HG03378 (cell line): ENCODE results near the gene POC1A.
A peak's percentile ranks its signal among the peaks of the same experiment; 100 is the strongest.
"Not testable (repeated sequence)": the region's sequence is repeated elsewhere in the genome, so short reads cannot be mapped to it uniquely, and the experiment has no call there.

Experiments
- ATAC-seq: cut with Tn5 transposase; IDR thresholded peaks from one replicate; pipeline ENCODE4 v1.9.1; 2021; ENCODE audit warnings: mild to moderate bottlenecking, moderate library complexity; ENCODE audit not compliant: unreplicated experiment

The POC1A gene

GRCh38 chr3:52153389-52154096 lies 680 bp downstream of the POC1A start:
- ATAC-seq, result peak; percentile 25

GRCh38 chr3:52151991-52152390 lies 2.2 kb downstream of the POC1A start:
- not testable (repeated sequence) for ATAC-seq

- ATAC-seq, result no peak
Observed at GRCh38 chr3:52150860-52151259, 3.4 kb downstream of the POC1A start.

- ATAC-seq, result no peak
Observed at GRCh38 chr3:52150357-52150756, 3.9 kb downstream of the POC1A start.

GRCh38 chr3:52149726-52150125 lies 4.5 kb downstream of the POC1A start:
- no peak for ATAC-seq

GRCh38 chr3:52149021-52149420 lies 5.2 kb downstream of the POC1A start:
- ATAC-seq, result no peak

GRCh38 chr3:52147804-52148203 lies 6.4 kb downstream of the POC1A start:
- ATAC-seq, result no peak

GRCh38 chr3:52146811-52147210 lies 7.4 kb downstream of the POC1A start:
- ATAC-seq, result no peak

GRCh38 chr3:52146189-52146588 lies 8.0 kb downstream of the POC1A start:
- no peak for ATAC-seq

- no peak for ATAC-seq
Observed at GRCh38 chr3:52145736-52146110, 8.5 kb downstream of the POC1A start.

- ATAC-seq, result no peak
Observed at GRCh38 chr3:52144796-52145735, 9.2 kb downstream of the POC1A start.

GRCh38 chr3:52144034-52144795 lies 10.0 kb downstream of the POC1A start:
- ATAC-seq, result no peak

- no peak for ATAC-seq
Observed at GRCh38 chr3:52143616-52144015, 10.6 kb downstream of the POC1A start.

- no peak for ATAC-seq
Observed at GRCh38 chr3:52143156-52143555, 11.1 kb downstream of the POC1A start.

- no peak for ATAC-seq
Observed at GRCh38 chr3:52141751-52142150, 12.5 kb downstream of the POC1A start.

GRCh38 chr3:52140769-52141168 lies 13.5 kb downstream of the POC1A start:
- ATAC-seq, result no peak

GRCh38 chr3:52140000-52140399 lies 14.2 kb downstream of the POC1A start:
- no peak for ATAC-seq

- no peak for ATAC-seq
Observed at GRCh38 chr3:52137311-52137710, 16.9 kb downstream of the POC1A start.

GRCh38 chr3:52136513-52136912 lies 17.7 kb downstream of the POC1A start:
- no peak for ATAC-seq

GRCh38 chr3:52135332-52135731 lies 18.9 kb downstream of the POC1A start:
- ATAC-seq, result no peak

GRCh38 chr3:52134761-52135160 lies 19.5 kb downstream of the POC1A start:
- ATAC-seq, result no peak
